Ammon's horn (tissue), 1 donor: ENCODE data around the gene C10orf67.
A peak's percentile ranks its signal among the peaks of the same experiment; 100 is the strongest.

Experiments used
- DNase-seq: peaks from one replicate; pipeline ENCODE4 v3.0.0-alpha.2; 2016; ENCODE audit warnings: low spot score

C10orf67 gene

DNA sequence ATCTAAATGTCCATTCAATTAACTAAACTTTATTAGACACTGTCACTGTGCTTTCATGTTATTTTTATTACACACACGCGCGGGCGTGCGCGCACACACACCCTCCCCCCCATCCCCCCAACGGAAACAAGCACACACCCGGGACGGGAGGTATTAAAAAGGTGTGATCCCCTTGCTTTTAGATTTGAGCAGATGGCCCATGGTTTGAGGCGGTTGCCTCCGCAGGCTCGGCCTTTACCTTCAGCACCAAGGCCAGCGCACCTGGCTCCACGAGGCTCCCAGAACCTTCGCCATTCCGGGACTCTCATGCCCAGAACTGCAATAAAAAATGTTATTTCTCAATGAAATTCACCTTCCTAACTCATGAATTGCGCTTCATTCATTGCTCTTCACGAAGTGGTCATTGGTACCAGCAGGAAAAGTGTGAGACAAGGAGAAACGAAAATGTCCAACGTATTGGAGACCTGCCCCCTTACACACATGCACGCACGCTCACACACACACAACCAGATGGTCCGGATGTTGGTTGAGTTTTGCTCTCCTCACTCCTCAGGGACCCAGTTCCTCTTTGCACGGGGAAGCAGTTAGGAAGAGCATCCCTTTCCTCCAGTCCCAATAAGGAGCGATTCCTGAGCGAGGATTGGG lies 173.2 kb downstream of the C10orf67 start:
- no peak for DNase-seq

DNA sequence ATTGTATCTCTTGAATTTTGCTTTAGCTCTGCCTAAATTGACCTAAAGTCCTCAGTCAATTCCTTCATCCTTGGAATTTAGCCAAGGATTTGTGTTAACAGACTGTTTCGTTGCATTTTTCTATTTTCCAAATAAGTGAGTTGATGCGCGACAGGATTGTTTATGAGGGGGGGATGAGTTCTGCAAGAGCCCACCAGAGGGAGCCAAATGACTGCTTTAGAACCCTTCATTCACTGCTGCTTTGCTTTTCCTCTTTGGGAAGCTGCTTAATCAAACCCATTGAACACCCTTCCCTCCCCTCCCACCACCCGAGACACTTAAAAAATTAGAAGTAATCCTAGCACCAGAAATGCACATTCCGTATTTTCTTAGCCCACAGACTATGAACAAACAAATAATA lies 186.2 kb downstream of the C10orf67 start:
- peak; percentile 82 for DNase-seq

DNA sequence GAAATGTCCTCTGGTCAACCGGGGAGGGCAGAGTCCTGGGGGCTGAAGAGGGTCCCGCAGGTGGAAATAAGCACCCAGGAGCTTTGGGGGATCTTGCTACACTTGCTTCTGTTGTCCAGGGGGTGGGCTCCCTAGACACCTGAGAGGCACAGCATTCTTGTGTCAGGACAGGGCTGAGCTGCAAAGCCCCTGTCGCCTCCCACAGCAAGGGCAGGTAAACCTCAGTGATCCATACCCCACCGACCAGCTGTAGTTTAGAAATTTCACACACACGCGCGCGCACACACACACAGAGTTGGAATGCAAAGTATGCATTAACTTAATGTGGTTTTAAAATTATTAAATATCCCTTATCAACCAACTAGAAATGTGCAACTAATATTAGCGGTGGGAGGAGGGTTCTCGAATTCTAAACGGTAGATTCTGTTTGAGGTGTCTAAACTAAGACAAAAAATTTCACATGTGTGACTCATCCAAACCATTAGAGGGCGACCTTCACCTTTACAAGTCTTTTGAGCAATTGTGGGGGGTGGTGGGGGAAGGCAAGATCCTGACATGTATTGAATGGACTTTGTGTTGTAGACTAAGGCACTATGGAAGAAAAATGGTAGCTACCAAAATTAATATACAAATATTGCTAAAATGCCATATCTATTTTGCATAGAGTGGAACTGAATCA lies 186.8 kb downstream of the C10orf67 start:
- peak; percentile 58 for DNase-seq

DNA sequence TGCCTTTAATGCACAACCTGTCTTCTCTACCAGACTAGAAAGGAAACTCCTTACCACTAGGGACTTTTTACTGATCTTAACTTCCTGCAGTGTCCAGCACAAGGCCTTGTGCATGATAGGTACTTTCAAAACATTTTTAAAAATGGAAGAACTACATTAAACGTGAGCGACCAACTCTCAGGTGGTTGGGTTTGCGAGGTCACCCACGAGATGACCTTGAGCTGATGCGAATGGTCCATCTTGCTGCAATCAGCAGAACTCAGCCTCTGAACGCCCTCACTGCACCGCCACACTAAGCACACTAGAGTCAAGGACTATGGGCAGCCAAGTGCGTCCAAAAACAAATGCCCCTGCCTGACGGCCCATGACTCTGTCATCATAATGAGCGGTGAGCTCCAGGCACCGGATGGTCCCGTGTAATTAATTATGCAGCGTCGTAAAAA lies 187.3 kb downstream of the C10orf67 start:
- no peak for DNase-seq

DNA sequence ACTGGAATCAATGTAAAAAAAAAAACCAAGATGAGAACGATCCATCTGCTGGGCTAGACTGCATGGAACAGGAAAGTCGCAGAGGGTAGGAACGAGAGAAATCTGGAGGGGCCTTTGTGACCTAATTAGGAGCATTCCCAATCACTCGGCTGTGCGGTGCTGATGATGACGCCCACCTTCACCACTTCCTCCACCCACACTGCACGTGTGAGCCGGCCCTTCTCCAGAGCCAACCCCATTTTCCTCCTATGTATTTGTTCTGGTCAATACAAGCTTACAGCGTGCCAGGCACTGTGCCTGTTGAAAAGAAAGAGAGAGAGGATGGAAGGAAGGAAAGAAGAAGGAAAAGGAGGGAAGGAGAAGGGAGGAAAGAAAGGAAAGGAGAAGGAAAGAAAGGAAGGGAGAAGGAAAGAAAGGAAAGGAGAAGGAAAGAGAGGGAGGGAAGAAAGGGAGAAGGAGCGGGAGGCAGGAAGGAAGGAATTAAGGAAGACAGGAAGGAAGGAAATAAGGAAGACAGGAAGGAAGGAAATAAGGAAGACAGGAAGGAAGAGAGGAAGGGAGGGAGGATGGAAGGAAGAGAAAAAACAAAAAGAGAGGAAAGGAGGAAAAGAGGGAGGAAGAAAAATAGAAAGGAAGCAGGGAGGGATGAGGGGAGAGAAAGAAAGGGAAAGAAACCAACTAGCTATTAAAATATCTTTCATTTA lies 188.0 kb downstream of the C10orf67 start:
- DNase-seq, result no peak

DNA sequence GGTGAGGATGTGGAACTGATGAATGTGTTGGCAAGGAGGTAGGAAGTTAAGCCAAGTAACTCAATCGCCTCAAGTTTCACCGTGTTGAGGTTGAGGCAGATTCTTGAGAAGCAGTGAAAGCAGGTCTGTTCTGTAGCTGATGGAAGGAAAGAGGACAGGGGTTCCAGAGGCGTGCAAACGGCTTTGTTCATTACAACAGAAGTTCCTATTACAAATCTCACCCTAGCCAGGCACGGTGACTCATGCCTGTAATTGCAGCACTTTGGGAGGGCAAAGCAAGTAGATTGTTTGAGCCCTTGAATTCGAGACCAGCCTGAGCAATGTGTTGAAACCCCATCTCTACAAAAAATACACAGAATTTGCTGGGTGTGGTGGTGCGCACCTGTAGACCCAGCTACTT lies 189.4 kb downstream of the C10orf67 start:
- DNase-seq, result no peak
